A673 (cell line): ENCODE measurements around the gene KRT80. TPM values are rescaled to one million over a fixed set of nuclear protein-coding genes. Genes with fewer than 3 reads are reported as not detected.

ENCODE experiments used
- BruUV-seq: library from RNA; stranded (reverse); fragments of 400-500 nt; replicated peaks from 2 replicates; lab custom pipeline; 2021; lab: Mats Ljungman, UMichigan
- CTCF ChIA-PET: fragments of 300-600 bp; sonication (Branson Sonifier 250); formaldehyde crosslinking; loops from one replicate; lab custom pipeline; 2022; ENCODE audit warnings: antibody characterized with exemption; lab: Charles Lee
- POLR2A ChIA-PET: fragments of 300-600 bp; sonication (Branson Sonifier 250); formaldehyde crosslinking; loops from one replicate; lab custom pipeline; 2022; ENCODE audit warnings: antibody characterized with exemption; ENCODE audit not compliant: low non-redundant PET; lab: Charles Lee
- DNase-seq: peaks from one replicate; pipeline ENCODE4 v3.0.0-alpha.2; 2015; ENCODE audit warnings: low spot score
- H3K27ac ChIP-seq: fragments of 200-600 bp; sonication (generic); 2 replicates; pipeline ENCODE4 v1.5.1; 2016; ENCODE audit warnings: mixed run types, low read depth, mild to moderate bottlenecking, mixed read lengths, antibody characterized with exemption, low read length; ENCODE audit not compliant: poor library complexity, severe bottlenecking
- H3K27me3 ChIP-seq: fragments of 200-600 bp; sonication (generic); replicated peaks from 2 replicates; pipeline ENCODE4 v1.6.1; 2017; ENCODE audit warnings: mixed run types, low read depth, mild to moderate bottlenecking, mixed read lengths, antibody characterized with exemption, low read length; ENCODE audit not compliant: insufficient read depth, poor library complexity
- H3K36me3 ChIP-seq: fragments of 200-600 bp; sonication (generic); 2 replicates; pipeline ENCODE4 v1.6.1; 2016; ENCODE audit warnings: mixed run types, mild to moderate bottlenecking, mixed read lengths, antibody characterized with exemption, low read length; ENCODE audit not compliant: insufficient read depth, poor library complexity, severe bottlenecking
- H3K4me1 ChIP-seq: fragments of 200-600 bp; sonication (generic); 2 replicates; pipeline ENCODE4 v1.6.1; 2017; ENCODE audit warnings: mixed run types, mild to moderate bottlenecking, mixed read lengths, antibody characterized with exemption, low read length; ENCODE audit not compliant: insufficient read depth, poor library complexity, severe bottlenecking
- H3K4me3 ChIP-seq: fragments of 200-600 bp; sonication (generic); 2 replicates; pipeline ENCODE4 v1.5.1; 2016; ENCODE audit warnings: low read depth, mixed run types, mild to moderate bottlenecking, mixed read lengths, low read length; ENCODE audit not compliant: poor library complexity, severe bottlenecking
- H3K9me3 ChIP-seq: fragments of 200-600 bp; sonication (generic); 2 replicates; pipeline ENCODE4 v1.6.1; 2016; ENCODE audit warnings: mixed run types, low read depth, mild to moderate bottlenecking, mixed read lengths, antibody characterized with exemption, low read length; ENCODE audit not compliant: poor library complexity, severe bottlenecking
- EZH2 ChIP-seq: fragments of 200-600 bp; sonication (generic); IDR thresholded peaks from 2 replicates; pipeline ENCODE4 v1.6.1; 2017; ENCODE audit warnings: borderline replicate concordance, low read depth, mild to moderate bottlenecking, mixed read lengths, antibody characterized with exemption, low read length; ENCODE audit not compliant: poor library complexity, severe bottlenecking
- intact Hi-C: fragments of 100-400 bp; cut with micrococcal nuclease; formaldehyde crosslinking; loops from one replicate; pipeline ENCODE4 v1.10.0; 2022; ENCODE audit not compliant: unreplicated experiment
- total RNA-seq: library from RNA; stranded (reverse); gene quantifications from 2 replicates; pipeline ENCODE4 v1.2.3, GENCODE V29; 2021
- TF ChIP-seq, protein P1 (sequence below): fragments of 300-800, 200-600 bp; sonication (generic); conservative IDR thresholded peaks from 2 replicates; pipeline ENCODE4 v1.5.1; 2017; ENCODE audit warnings: low read depth, mild to moderate bottlenecking, antibody characterized with exemption, low read length, moderate library complexity, mixed read lengths

The KRT80 gene
- total RNA-seq, 1 experiment from 2014 or later, result 1.0 TPM

DNA sequence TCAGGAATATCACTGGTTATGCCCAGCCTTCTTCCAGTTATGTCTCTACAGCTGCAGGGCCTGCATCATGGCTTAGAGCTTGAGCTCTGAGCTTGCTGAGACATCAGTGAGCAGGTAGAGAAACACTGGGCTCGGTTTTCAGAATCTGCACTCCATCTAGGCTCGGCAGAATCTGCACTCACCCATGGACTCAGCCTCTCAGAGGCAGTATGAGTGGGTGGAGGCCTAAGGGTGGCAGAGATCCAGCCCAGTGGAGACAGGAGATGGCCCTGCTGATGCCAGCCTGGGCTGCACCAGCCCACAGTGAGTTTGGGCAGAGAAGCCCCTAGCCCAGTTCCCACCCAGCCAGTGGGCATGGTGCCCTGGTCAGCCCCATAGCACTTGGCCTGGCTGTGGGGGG is 12.8 kb downstream of the KRT80 start:
- TF ChIP-seq, protein P1, sequence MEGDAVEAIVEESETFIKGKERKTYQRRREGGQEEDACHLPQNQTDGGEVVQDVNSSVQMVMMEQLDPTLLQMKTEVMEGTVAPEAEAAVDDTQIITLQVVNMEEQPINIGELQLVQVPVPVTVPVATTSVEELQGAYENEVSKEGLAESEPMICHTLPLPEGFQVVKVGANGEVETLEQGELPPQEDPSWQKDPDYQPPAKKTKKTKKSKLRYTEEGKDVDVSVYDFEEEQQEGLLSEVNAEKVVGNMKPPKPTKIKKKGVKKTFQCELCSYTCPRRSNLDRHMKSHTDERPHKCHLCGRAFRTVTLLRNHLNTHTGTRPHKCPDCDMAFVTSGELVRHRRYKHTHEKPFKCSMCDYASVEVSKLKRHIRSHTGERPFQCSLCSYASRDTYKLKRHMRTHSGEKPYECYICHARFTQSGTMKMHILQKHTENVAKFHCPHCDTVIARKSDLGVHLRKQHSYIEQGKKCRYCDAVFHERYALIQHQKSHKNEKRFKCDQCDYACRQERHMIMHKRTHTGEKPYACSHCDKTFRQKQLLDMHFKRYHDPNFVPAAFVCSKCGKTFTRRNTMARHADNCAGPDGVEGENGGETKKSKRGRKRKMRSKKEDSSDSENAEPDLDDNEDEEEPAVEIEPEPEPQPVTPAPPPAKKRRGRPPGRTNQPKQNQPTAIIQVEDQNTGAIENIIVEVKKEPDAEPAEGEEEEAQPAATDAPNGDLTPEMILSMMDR, result no peak
- no peak for TF ChIP-seq EZH2
- DNase-seq, result no peak
- ChIA-PET CTCF (no interaction called here), POLR2A (no interaction called here)
- H3K9me3 ChIP-seq, result no peaks in the 10 kb centered on the region
- peak overlapping the region; percentile 2 for H3K27ac ChIP-seq
- BruUV-seq, result no TSS peak
- no peaks in the 10 kb centered on the region for H3K27me3 ChIP-seq
- intact Hi-C loops, result no loop called here
- peaks cover 28% of the 10 kb centered on the region for H3K4me1 ChIP-seq
- H3K4me3 ChIP-seq, result no peak overlapping the region
- no peaks in the 10 kb centered on the region for H3K36me3 ChIP-seq

DNA sequence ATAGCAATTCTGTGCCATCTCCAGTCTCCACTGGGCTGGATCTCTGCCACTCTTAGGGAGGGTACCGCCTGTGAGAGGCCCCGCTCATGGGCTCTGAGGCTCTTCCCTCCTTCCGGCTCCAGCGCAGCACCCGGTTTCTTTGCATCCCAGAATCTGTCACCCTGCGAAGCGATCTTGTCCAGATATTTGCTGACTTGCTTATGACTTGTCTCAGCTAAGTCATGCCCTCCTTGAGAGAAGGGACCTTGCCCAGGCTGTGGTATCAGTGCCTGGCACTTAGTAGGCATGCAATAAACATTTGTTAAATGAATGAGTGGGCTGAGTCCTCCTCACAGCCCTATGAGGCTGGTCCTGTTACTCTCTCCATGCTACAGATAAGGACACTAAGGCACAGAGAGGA is 13.4 kb downstream of the KRT80 start:
- TF ChIP-seq, protein P1, result no peak
- no peak for TF ChIP-seq EZH2
- peak overlapping the region; percentile 2 for H3K27ac ChIP-seq
- no peak for DNase-seq
- intact Hi-C loops, result no loop called here
- ChIA-PET CTCF (no interaction called here), POLR2A (no interaction called here)
- no peaks in the 10 kb centered on the region for H3K27me3 ChIP-seq
- no peaks in the 10 kb centered on the region for H3K9me3 ChIP-seq
- H3K4me3 ChIP-seq, result no peak overlapping the region
- H3K36me3 ChIP-seq, result no peaks in the 10 kb centered on the region
- peaks cover 28% of the 10 kb centered on the region for H3K4me1 ChIP-seq
- no TSS peak for BruUV-seq

DNA sequence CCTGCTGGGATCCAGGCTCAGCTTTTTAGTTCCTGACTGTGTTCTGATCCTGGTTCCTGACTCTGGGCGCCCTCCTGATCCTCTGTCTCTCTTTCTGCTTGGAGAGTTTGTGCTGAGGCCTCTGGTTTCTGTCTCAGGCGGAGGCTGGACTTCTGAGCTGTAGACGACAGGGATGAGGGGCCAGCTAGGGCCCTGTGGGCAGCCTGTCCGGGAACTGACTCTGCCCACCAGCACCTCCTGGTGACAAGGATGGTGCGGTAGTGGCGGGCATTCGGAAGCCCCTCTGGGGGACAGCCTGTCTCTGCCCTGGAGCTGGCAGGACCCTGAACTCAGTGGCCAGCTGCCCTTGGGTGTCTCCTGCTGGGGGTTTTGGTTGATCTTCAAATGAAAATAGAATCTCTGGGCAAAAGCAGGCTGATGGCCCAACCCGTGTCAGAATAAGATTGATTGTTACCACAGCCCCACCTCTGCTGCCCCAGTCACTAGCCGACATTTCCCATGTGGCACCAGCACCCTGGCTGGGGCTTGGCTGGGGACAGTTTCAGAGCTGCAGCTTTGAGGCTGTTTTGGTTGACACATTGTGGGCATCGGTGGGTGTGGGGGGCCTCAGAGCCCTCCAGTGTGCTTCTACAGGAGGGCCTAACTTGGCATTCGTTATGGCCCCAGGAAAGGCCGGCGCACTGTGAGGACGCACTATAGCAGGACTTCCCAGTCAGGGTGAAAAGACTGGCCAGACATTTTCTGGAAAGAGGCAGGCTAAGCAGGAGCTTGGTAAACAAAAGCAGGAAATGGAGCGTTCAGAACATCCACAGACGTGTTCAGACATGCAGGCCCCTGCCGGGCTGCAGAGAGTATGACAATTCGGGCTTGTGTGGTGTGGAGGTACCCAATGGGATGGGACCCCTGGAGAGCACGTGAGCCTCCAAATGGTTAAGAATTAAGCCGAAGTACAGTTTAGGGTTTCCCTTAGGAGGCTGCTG is 16.2 kb downstream of the KRT80 start:
- peak; percentile 84 for DNase-seq
- Histone ChIP-seq H3K4me1 (peaks cover 18% of the 10 kb centered on the region), H3K36me3 (no peaks in the 10 kb centered on the region), H3K27me3 (no peaks in the 10 kb centered on the region), H3K9me3 (no peaks in the 10 kb centered on the region), H3K4me3 (no peak overlapping the region), H3K27ac (peak overlapping the region; percentile 89)
- no peak for TF ChIP-seq EZH2
- TF ChIP-seq, protein P1, result peak; percentile 29; the same call in 1 of the 2 replicates
- no TSS peak for BruUV-seq
- CTCF ChIA-PET, result no interaction called here
- POLR2A ChIA-PET, result no interaction called here
- intact Hi-C loops, result no loop called here
